ENCODE data around the gene CACFD1. TPM values are rescaled to one million over a fixed set of nuclear protein-coding genes. Genes with fewer than 3 reads are reported as not detected.
A peak's percentile ranks its signal among the peaks of the same experiment; 100 is the strongest.

Gene CACFD1
- total RNA-seq, 1 experiment from 2014 or later: 22.5 TPM

DNA sequence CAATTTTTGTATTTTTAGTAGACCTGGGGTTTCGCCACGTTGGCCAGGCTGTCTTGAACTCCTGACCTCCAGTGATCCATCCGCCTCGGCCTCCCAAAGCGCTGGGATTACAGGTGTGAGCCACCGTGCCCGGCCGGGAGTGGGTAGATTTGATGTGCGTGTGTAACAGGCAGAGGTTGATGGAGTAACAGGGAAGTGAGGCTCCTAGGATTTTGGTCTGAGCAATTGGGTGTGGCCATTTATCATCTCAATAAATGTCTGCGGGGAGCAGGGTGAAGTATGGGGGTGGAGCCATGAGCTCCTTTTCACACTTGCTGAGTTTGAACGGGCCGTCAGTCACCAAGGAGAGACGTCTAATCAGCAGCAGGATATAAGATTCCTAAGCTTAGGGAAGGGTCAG, 40.8 kb upstream of the CACFD1 start:
- H3K27ac Mint-ChIP-seq: peak overlapping the region; percentile 80
- POLR2A ChIA-PET: interaction anchor here (0.8 to 1.3 kb wide), 2 partner anchors 11 to 16 kb away, joined by 3 read pairs; no protein-coding TSS in a partner anchor
- H3K4me3 Mint-ChIP-seq: peak overlapping the region; percentile 96
- peaks cover 12% of the 10 kb centered on the region for H3K36me3 Mint-ChIP-seq
- ATAC-seq (no peak), DNase-seq (ENCODE audit: low spot score) (no peak)
- CTCF ChIA-PET: interaction anchor here (0.6 kb wide), 1 partner anchor 37 kb away, joined by 3 read pairs; no protein-coding TSS in a partner anchor
- no peaks in the 10 kb centered on the region for H3K9me3 Mint-ChIP-seq
- H3K4me1 Mint-ChIP-seq: peaks cover 39% of the 10 kb centered on the region
- no peaks in the 10 kb centered on the region for H3K27me3 Mint-ChIP-seq (ENCODE audit: low read depth)
- TF ChIP-seq, protein P1, sequence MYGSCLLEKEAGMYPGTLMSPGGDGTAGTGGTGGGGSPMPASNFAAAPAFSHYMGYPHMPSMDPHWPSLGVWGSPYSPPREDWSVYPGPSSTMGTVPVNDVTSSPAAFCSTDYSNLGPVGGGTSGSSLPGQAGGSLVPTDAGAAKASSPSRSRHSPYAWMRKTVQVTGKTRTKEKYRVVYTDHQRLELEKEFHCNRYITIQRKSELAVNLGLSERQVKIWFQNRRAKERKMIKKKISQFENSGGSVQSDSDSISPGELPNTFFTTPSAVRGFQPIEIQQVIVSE (CRISPR knock-in tag; IDR thresholded peaks at IDR 0.05; ENCODE audit: borderline replicate concordance): no peak
- TF ChIP-seq EMX1 (CRISPR knock-in tag; IDR thresholded peaks at IDR 0.05): no peak
- TF ChIP-seq ZNF138 (CRISPR knock-in tag; conservative IDR thresholded peaks at IDR 0.05): no peak
- TF ChIP-seq, protein P2, sequence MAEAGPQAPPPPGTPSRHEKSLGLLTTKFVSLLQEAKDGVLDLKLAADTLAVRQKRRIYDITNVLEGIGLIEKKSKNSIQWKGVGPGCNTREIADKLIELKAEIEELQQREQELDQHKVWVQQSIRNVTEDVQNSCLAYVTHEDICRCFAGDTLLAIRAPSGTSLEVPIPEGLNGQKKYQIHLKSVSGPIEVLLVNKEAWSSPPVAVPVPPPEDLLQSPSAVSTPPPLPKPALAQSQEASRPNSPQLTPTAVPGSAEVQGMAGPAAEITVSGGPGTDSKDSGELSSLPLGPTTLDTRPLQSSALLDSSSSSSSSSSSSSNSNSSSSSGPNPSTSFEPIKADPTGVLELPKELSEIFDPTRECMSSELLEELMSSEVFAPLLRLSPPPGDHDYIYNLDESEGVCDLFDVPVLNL (CRISPR knock-in tag; IDR thresholded peaks at IDR 0.05; ENCODE audit: borderline replicate concordance, low read depth): no peak
- no peak for TF ChIP-seq CBFB (CRISPR knock-in tag; IDR thresholded peaks at IDR 0.05; ENCODE audit: low read depth)
- TF ChIP-seq, protein P3, sequence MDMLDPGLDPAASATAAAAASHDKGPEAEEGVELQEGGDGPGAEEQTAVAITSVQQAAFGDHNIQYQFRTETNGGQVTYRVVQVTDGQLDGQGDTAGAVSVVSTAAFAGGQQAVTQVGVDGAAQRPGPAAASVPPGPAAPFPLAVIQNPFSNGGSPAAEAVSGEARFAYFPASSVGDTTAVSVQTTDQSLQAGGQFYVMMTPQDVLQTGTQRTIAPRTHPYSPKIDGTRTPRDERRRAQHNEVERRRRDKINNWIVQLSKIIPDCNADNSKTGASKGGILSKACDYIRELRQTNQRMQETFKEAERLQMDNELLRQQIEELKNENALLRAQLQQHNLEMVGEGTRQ (CRISPR knock-in tag; IDR thresholded peaks at IDR 0.05): no peak
- TF ChIP-seq NFATC4 (CRISPR knock-in tag; IDR thresholded peaks at IDR 0.05): no peak
- TF ChIP-seq, protein P4, sequence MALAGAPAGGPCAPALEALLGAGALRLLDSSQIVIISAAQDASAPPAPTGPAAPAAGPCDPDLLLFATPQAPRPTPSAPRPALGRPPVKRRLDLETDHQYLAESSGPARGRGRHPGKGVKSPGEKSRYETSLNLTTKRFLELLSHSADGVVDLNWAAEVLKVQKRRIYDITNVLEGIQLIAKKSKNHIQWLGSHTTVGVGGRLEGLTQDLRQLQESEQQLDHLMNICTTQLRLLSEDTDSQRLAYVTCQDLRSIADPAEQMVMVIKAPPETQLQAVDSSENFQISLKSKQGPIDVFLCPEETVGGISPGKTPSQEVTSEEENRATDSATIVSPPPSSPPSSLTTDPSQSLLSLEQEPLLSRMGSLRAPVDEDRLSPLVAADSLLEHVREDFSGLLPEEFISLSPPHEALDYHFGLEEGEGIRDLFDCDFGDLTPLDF (CRISPR knock-in tag; IDR thresholded peaks at IDR 0.05): no peak
- TF ChIP-seq, protein P5, sequence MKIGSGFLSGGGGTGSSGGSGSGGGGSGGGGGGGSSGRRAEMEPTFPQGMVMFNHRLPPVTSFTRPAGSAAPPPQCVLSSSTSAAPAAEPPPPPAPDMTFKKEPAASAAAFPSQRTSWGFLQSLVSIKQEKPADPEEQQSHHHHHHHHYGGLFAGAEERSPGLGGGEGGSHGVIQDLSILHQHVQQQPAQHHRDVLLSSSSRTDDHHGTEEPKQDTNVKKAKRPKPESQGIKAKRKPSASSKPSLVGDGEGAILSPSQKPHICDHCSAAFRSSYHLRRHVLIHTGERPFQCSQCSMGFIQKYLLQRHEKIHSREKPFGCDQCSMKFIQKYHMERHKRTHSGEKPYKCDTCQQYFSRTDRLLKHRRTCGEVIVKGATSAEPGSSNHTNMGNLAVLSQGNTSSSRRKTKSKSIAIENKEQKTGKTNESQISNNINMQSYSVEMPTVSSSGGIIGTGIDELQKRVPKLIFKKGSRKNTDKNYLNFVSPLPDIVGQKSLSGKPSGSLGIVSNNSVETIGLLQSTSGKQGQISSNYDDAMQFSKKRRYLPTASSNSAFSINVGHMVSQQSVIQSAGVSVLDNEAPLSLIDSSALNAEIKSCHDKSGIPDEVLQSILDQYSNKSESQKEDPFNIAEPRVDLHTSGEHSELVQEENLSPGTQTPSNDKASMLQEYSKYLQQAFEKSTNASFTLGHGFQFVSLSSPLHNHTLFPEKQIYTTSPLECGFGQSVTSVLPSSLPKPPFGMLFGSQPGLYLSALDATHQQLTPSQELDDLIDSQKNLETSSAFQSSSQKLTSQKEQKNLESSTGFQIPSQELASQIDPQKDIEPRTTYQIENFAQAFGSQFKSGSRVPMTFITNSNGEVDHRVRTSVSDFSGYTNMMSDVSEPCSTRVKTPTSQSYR (CRISPR knock-in tag; IDR thresholded peaks at IDR 0.05): no peak
- TF ChIP-seq NFYB (CRISPR knock-in tag; conservative IDR thresholded peaks at IDR 0.05; ENCODE audit: low read depth): no peak
- TF ChIP-seq, protein P6, sequence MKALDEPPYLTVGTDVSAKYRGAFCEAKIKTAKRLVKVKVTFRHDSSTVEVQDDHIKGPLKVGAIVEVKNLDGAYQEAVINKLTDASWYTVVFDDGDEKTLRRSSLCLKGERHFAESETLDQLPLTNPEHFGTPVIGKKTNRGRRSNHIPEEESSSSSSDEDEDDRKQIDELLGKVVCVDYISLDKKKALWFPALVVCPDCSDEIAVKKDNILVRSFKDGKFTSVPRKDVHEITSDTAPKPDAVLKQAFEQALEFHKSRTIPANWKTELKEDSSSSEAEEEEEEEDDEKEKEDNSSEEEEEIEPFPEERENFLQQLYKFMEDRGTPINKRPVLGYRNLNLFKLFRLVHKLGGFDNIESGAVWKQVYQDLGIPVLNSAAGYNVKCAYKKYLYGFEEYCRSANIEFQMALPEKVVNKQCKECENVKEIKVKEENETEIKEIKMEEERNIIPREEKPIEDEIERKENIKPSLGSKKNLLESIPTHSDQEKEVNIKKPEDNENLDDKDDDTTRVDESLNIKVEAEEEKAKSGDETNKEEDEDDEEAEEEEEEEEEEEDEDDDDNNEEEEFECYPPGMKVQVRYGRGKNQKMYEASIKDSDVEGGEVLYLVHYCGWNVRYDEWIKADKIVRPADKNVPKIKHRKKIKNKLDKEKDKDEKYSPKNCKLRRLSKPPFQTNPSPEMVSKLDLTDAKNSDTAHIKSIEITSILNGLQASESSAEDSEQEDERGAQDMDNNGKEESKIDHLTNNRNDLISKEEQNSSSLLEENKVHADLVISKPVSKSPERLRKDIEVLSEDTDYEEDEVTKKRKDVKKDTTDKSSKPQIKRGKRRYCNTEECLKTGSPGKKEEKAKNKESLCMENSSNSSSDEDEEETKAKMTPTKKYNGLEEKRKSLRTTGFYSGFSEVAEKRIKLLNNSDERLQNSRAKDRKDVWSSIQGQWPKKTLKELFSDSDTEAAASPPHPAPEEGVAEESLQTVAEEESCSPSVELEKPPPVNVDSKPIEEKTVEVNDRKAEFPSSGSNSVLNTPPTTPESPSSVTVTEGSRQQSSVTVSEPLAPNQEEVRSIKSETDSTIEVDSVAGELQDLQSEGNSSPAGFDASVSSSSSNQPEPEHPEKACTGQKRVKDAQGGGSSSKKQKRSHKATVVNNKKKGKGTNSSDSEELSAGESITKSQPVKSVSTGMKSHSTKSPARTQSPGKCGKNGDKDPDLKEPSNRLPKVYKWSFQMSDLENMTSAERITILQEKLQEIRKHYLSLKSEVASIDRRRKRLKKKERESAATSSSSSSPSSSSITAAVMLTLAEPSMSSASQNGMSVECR (CRISPR knock-in tag; IDR thresholded peaks at IDR 0.05; ENCODE audit: borderline replicate concordance): no peak
- TF ChIP-seq RELA (CRISPR knock-in tag; IDR thresholded peaks at IDR 0.05; ENCODE audit: borderline replicate concordance): no peak
- no peak for TF ChIP-seq FOXK1 (CRISPR knock-in tag; IDR thresholded peaks at IDR 0.05)

DNA sequence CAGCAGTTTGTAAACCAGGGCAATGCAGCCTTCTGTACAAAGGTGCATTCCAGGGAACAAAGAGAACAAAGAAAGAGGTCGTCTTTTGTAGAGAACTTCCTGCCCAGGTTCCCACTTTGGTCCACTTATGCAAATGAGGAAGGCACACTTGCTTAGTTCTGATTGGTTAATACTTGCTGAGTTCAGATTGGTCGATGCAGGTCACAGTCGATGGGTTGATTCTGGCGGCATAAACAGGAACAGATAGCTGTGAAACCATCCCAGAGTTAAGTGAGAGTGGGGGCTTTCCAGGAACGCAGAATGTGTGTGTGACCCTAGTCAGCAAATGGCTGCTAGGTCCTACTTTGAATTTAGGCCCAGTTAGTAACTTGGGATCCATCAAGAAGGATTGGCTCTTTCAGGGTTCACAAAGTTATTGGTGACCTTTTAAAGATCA, 39.4 kb upstream of the CACFD1 start:
- Mint-ChIP-seq H3K9me3 (no peaks in the 10 kb centered on the region), H3K36me3 (no peaks in the 10 kb centered on the region; the same call in 1 of the 2 replicates), H3K4me3 (no peak overlapping the region), H3K27ac (peak overlapping the region; percentile 92), H3K27me3 (ENCODE audit: low read depth) (no peaks in the 10 kb centered on the region), H3K4me1 (peaks cover 39% of the 10 kb centered on the region)
- ChIA-PET CTCF (no interaction called here), POLR2A (no interaction called here)
- DNase-seq (ENCODE audit: low spot score): no peak
- no peak for ATAC-seq
- TF ChIP-seq ZNF263 (CRISPR knock-in tag; IDR thresholded peaks at IDR 0.05; ENCODE audit: low read depth) (no peak), NFATC4 (CRISPR knock-in tag; IDR thresholded peaks at IDR 0.05) (no peak)
- TF ChIP-seq, protein P7, sequence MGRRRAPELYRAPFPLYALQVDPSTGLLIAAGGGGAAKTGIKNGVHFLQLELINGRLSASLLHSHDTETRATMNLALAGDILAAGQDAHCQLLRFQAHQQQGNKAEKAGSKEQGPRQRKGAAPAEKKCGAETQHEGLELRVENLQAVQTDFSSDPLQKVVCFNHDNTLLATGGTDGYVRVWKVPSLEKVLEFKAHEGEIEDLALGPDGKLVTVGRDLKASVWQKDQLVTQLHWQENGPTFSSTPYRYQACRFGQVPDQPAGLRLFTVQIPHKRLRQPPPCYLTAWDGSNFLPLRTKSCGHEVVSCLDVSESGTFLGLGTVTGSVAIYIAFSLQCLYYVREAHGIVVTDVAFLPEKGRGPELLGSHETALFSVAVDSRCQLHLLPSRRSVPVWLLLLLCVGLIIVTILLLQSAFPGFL (CRISPR knock-in tag; IDR thresholded peaks at IDR 0.05; ENCODE audit: borderline replicate concordance): no peak
- TF ChIP-seq, protein P8, sequence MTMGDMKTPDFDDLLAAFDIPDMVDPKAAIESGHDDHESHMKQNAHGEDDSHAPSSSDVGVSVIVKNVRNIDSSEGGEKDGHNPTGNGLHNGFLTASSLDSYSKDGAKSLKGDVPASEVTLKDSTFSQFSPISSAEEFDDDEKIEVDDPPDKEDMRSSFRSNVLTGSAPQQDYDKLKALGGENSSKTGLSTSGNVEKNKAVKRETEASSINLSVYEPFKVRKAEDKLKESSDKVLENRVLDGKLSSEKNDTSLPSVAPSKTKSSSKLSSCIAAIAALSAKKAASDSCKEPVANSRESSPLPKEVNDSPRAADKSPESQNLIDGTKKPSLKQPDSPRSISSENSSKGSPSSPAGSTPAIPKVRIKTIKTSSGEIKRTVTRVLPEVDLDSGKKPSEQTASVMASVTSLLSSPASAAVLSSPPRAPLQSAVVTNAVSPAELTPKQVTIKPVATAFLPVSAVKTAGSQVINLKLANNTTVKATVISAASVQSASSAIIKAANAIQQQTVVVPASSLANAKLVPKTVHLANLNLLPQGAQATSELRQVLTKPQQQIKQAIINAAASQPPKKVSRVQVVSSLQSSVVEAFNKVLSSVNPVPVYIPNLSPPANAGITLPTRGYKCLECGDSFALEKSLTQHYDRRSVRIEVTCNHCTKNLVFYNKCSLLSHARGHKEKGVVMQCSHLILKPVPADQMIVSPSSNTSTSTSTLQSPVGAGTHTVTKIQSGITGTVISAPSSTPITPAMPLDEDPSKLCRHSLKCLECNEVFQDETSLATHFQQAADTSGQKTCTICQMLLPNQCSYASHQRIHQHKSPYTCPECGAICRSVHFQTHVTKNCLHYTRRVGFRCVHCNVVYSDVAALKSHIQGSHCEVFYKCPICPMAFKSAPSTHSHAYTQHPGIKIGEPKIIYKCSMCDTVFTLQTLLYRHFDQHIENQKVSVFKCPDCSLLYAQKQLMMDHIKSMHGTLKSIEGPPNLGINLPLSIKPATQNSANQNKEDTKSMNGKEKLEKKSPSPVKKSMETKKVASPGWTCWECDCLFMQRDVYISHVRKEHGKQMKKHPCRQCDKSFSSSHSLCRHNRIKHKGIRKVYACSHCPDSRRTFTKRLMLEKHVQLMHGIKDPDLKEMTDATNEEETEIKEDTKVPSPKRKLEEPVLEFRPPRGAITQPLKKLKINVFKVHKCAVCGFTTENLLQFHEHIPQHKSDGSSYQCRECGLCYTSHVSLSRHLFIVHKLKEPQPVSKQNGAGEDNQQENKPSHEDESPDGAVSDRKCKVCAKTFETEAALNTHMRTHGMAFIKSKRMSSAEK (CRISPR knock-in tag; IDR thresholded peaks at IDR 0.05; ENCODE audit: borderline replicate concordance): no peak

All from WTC11 (cell line).